HUDEP-2 (cell line): ENCODE measurements around the gene KCTD5.
"Not testable (repeated sequence)": the region's sequence is repeated elsewhere in the genome, so short reads cannot be mapped to it uniquely, and the experiment has no call there.

Experiments
- DNase-seq, 76 experiments: peaks; one replicate each; lab custom pipeline; 2025; ENCODE audit not compliant: unreplicated experiment in 76 of 76; lab: John Stamatoyannopoulos, UW

KCTD5 gene

GRCh38 chr16:2682209-2683021 is at the start of gene KCTD5:
Gene KCTD5, plus strand, starts transcription at chr16:2682523. Its CDS starts 26 bp downstream, at chr16:2682549.
- peak in 74 of 76 experiments; percentile 46 to 97 (median 92) for DNase-seq

GRCh38 chr16:2639071-2639721 is 43.1 kb upstream of the KCTD5 start:
- not testable (repeated sequence) for DNase-seq

DNA sequence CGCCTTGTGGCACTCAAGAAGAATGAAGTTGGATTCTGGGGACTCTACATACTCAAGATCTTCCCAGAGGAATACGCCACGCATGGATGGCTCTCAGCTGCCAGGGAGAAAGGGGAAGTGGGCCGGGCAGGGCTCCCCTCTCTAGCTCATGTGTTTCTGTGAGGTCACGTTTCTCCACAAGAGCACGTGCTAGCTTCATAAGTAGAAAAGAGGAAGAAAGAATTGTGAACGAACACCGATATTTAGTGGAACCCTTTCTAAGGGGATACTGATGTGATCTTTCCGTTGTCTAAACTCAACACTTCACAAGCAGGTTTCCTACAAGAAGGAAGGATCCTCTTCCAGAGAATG is 42.6 kb upstream of the KCTD5 start:
- DNase-seq, result not testable (repeated sequence)

DNA sequence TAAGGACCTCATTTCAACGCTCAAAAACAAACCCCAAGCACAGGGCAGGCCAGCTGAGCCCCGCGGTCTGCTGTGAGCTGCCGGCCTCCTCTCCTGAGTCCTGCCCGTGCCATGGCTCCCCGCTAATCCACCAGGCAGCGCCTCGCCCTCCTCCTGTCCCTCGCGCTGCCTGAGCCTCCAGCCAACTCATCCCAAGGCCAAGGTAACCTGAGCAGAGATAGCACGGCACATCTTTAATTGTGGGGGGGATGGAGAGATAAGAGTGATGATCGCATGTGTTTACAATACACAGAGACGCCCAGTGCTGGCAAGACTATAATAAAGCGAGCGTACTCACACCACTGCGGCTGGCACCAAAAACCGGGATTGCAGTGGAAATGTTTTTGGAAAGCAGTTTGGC is 39.8 kb upstream of the KCTD5 start:
- DNase-seq, result not testable (repeated sequence)

DNA sequence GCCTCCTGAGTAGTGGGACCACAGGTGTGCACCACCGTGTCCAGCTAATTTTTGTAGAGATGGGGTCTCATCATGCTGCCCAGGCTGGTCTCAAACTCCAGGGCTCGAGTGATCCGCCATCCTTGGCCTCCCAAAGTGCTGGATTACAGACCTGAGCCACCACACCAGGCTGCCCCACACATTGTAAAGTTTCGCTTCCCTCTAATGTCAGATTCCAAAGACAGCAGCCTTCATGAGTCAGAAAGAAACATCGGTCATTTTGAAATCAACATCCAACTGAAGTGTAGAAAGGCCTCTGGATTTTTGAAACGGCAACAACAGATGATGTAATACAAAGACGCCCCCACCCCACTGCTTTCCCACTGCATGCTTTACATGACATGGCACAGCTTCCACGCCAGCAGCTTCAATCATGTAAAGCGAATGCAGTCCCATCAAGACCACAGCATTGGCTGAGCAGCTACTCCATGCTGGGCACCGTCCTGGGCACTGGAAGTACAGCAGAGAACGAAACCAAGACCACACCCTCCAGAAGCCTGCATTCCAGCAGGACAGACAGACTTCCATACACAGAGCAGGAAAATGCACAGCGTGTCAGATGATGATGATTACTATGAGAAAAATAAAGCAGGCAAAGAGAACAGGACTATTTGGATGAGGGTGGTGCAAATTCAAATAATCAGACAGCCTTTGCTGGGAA is 37.4 kb upstream of the KCTD5 start:
- DNase-seq, result not testable (repeated sequence)

GRCh38 chr16:2651268-2651871 is 31.0 kb upstream of the KCTD5 start:
- not testable (repeated sequence) for DNase-seq

- DNase-seq, result not testable (repeated sequence)
Measured at GRCh38 chr16:2653915-2654314, 28.4 kb upstream of the KCTD5 start.

DNA sequence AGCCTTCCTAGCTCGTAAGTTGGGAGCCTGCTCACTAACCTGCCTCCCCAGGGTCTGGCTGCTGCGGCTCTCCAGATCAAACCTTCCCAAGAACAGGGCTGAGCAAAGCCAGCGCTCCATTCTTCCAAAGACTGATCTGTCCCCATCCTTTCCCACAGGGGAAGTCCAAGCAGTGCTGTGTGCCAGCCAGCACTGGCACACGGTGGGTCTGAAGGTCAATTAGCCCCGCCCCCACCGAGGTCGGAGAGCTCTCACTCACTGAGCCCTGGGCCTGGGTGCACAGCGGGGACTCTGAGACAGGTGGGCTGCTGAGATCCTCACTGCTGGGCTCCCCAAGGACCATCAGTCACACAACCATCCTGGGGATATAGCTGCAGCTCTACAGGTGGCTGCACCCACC is 27.4 kb upstream of the KCTD5 start:
- DNase-seq, result not testable (repeated sequence)

GRCh38 chr16:2656985-2657384 is 25.3 kb upstream of the KCTD5 start:
- DNase-seq, result no peak

- DNase-seq, result not testable (repeated sequence)
Measured at GRCh38 chr16:2657803-2658202, 24.5 kb upstream of the KCTD5 start.

DNA sequence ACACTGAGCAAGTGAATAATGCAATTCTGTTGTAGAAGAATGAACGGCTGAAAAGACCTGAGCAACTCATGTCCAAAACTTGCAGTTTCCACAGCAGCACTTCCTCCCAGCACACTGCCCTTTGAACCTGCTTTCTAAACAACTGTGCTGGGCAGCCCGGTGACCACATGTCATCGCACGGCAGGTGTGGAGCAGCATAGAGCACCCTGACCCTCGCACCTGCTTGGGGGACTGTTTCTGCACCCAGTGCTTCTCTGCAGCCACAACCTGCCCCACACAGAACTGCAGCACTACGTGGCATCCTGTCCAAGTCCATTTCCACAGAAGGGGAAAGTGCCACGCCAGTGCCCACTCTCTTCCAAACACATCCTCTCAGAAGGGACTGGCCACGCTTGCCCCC is 22.8 kb upstream of the KCTD5 start:
- not testable (repeated sequence) for DNase-seq

GRCh38 chr16:2660014-2660662 is 22.2 kb upstream of the KCTD5 start:
- DNase-seq, result not testable (repeated sequence)

DNA sequence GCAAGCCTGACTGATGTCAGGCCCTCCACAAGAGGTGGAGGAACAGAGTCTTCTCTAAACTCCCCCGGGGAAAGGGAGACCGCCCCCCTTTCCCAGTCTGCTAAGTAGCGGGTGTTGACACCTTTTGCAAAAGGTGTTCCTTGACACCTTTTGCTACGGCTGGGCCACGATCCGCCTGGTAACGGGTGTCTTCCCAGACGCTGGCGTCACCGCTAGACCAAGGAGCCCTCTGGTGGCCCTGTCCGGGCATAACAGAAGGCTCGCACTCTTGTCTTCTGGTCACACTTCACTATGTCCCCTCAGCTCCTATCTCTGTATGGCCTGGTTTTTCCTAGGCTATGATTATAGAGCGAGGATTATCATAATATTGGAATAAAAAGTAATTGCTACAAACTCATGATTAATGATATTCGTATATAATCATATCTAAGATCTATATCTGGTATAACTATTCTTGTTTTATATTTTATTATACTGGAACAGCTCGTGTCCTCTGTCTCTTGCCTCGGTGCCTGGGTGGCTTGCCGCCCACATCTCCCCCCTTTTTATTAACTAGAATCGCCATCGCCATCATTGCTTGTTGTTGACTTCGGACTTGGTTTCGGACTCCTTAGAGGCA is 21.5 kb upstream of the KCTD5 start:
- DNase-seq, result peak in 40 of 76 experiments; percentile 2 to 58 (median 18)

GRCh38 chr16:2663553-2664546 is 18.5 kb upstream of the KCTD5 start:
- peak in 56 of 76 experiments; percentile 3 to 77 (median 43) for DNase-seq

- DNase-seq, result peak in 4 of 76 experiments; percentile 18 to 33 (median 24)
Measured at GRCh38 chr16:2664574-2664982, 17.7 kb upstream of the KCTD5 start.

DNA sequence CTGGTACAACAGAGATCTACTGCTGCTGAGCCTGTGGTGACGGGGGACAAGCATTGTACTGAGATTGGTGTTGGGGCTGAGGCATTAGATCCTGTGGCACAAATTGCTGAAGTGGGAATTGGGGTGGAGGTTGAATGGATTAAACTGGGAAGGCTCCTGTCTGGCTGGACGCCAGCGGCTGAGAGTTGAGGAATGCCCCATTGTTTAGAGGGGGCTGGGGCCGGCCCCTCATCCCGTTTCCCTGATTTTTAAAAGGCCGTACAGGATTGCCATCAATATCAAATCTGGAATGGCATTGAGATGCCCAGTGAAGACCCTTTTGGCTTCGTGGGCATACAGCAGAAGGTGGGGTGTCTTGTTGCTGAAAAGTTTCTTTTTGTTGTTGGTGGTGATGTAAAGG is 15.7 kb upstream of the KCTD5 start:
- DNase-seq, result not testable (repeated sequence)

DNA sequence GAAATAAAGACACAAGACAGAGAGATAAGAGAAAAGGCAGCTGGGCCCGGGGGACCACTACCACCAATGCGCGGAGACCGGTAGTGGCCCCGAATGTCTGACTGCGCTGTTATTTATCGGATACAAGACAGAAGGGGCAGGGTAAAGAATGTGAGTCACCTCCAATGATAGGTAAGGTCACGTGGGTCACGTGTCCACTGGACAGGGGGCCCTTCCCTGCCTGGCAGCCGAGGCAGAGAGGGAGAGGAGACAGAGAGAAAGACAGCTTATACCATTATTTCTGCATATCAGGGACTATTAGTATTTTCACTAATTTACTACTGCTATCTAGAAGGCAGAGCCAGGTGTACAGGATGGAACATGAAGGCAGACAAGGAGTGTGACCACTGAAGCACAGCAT is 12.7 kb upstream of the KCTD5 start:
- DNase-seq, result not testable (repeated sequence)

GRCh38 chr16:2670017-2670416 is 12.3 kb upstream of the KCTD5 start:
- DNase-seq, result peak in 61 of 76 experiments; percentile 6 to 78 (median 56)

DNA sequence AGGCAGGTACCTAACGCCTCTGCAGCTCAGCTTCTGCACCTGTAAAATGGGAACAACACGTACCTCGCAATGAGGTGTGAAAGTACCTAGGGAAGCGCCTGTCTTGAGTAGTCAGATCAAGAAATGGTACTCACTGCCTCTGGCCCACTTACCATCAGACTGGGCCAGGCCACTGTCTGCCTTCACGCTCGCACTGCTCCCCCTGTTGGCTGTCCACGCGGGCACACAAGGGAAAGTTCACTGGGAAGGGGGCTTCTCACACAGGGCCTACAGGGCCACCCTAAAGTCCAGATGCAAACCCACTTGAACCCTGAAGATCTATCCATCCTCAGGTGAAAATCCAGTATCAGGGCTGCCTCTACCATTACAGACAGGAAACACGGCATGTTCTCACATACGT is 11.1 kb upstream of the KCTD5 start:
- peak in 14 of 76 experiments; percentile 6 to 34 (median 13) for DNase-seq
